GM20000 (cell line): Measurements from ENCODE around the gene TMEM245.

ENCODE experiments used
- DNase-seq: peaks from one replicate; pipeline ENCODE4 v3.0.0; 2012; ENCODE audit warnings: low spot score
- CTCF ChIP-seq: IDR thresholded peaks from 2 replicates; pipeline ENCODE4 v1.5.1; 2012; ENCODE audit warnings: mild to moderate bottlenecking, control low read depth; ENCODE audit errors: extremely low read depth, missing control alignments

TMEM245 gene

GRCh38 chr9:109162677-109163076 lies 42.9 kb upstream of the TMEM245 start:
- no peak for DNase-seq
- no peak for TF ChIP-seq CTCF

- no peak for DNase-seq
- no peak for TF ChIP-seq CTCF
Measured at GRCh38 chr9:109161471-109161870, 41.7 kb upstream of the TMEM245 start.

- no peak for DNase-seq
- no peak for TF ChIP-seq CTCF
Measured at GRCh38 chr9:109159583-109159982, 39.8 kb upstream of the TMEM245 start.

GRCh38 chr9:109158651-109159050 lies 38.9 kb upstream of the TMEM245 start:
- no peak for DNase-seq
- no peak for TF ChIP-seq CTCF

GRCh38 chr9:109156708-109157107 lies 37.0 kb upstream of the TMEM245 start:
- no peak for DNase-seq
- no peak for TF ChIP-seq CTCF

GRCh38 chr9:109150925-109151545 lies 31.3 kb upstream of the TMEM245 start:
- DNase-seq = no peak
- no peak for TF ChIP-seq CTCF

- no peak for DNase-seq
- no peak for TF ChIP-seq CTCF
Measured at GRCh38 chr9:109149722-109150121, 30.0 kb upstream of the TMEM245 start.
